NT2/D1 (cell line): ENCODE data around the gene SLC41A3.

Experiments used
- SUZ12 ChIP-seq: IDR thresholded peaks from 2 replicates; pipeline ENCODE4 v1.6.1; 2011; ENCODE audit not compliant: insufficient read length, insufficient read depth; ENCODE audit errors: extremely low read depth
- YY1 ChIP-seq: IDR thresholded peaks from 2 replicates; pipeline ENCODE4 v1.6.1; 2011; ENCODE audit not compliant: insufficient read length, insufficient read depth

GRCh38 chr3:126050626-126051025 lies 33.3 kb downstream of the SLC41A3 start:
- TF ChIP-seq YY1 (no peak), SUZ12 (no peak)
